Gastrocnemius medialis (tissue), 4 donors: ENCODE measurements around the gene ARL15.

ENCODE experiments used
- CTCF ChIP-seq, 5 experiments: fragments of 450-650 bp in 3 of 5; fragments of 200-600 bp in 2 of 5; sonication (generic) in 2 of 5; IDR thresholded peaks in 4 of 5; conservative IDR thresholded peaks in 1 of 5; 1 replicate in 4 of 5; 2 replicates in 1 of 5; pipeline ENCODE4 v1.5.1; 2016 to 2019; ENCODE audit warnings: antibody characterized with exemption in 5 of 5, mild to moderate bottlenecking in 3 of 5, moderate library complexity in 3 of 5
- POLR2A ChIP-seq, 2 donors: fragments of 450-650 bp; IDR thresholded peaks; one replicate each; pipeline ENCODE4 v1.6.1; 2017; ENCODE audit warnings: antibody characterized with exemption in 2 of 2, mild to moderate bottlenecking in 2 of 2, moderate library complexity in 2 of 2

- TF ChIP-seq POLR2A (IDR thresholded peaks at IDR 0.05) (no peak), CTCF (IDR thresholded peaks at IDR 0.05 in 4 of 5, conservative IDR thresholded peaks at IDR 0.05 in 1 of 5) (no peak)
Measured at GRCh38 chr5:54113060-54113459, 197.3 kb downstream of the ARL15 start.
